EL (cell line): ENCODE data around the gene KCNA2.

Source experiments
- DNase-seq: peaks from one replicate; pipeline ENCODE4 v3.0.0-alpha.2; 2016

KCNA2 gene

GRCh38 chr1:110601332-110601731, 4.8 kb downstream of the KCNA2 start:
- DNase-seq: no peak

DNA sequence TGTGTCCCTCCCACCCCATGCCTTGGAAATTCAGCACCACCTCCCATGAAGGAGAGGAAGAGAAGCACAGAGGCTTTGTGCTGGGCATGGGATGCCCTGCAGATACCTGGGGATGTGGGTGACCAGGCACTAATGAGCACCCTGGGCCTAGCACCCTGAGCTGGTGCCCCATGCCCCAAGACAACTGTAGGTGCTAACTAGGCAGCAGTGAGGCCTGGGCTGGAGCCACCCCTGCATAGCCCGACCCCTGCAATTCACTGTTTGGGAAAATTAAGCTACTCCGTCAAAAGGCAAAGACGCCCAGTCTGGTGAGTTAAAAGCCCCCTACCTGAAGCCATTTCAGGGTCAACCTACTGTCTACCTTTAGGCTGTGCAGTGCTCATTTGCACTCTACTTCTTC, 5.4 kb downstream of the KCNA2 start:
- DNase-seq: no peak

- DNase-seq: no peak
These were observed 8.2 kb downstream of the KCNA2 start for GRCh38 chr1:110597966-110598365.

GRCh38 chr1:110596312-110596711, 9.8 kb downstream of the KCNA2 start:
- no peak for DNase-seq

GRCh38 chr1:110595353-110595710, 10.8 kb downstream of the KCNA2 start:
- DNase-seq: no peak

- DNase-seq: no peak
These were observed 11.5 kb downstream of the KCNA2 start for GRCh38 chr1:110594456-110595352.

GRCh38 chr1:110593902-110594301, 12.3 kb downstream of the KCNA2 start:
- no peak for DNase-seq

DNA sequence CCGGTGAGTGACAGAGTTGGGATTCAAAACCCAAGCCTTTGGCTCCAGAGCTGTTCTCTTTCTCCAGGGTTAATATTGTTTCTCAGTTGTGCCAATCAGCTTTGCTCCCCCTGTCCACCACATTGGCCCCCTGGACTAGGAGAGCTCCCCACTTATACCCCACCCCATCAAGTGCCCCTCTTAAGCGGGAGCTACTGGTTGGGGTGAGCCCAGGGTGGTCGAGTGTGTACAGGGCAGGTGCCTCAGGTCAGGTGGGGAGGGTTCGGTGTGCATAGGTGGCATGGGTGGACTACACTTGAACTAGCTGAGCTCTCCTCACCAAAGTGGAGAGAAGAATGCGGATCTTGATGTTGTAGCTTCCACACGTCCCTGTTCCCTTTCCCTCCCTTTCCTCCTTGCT, 14.2 kb downstream of the KCNA2 start:
- DNase-seq: no peak

DNA sequence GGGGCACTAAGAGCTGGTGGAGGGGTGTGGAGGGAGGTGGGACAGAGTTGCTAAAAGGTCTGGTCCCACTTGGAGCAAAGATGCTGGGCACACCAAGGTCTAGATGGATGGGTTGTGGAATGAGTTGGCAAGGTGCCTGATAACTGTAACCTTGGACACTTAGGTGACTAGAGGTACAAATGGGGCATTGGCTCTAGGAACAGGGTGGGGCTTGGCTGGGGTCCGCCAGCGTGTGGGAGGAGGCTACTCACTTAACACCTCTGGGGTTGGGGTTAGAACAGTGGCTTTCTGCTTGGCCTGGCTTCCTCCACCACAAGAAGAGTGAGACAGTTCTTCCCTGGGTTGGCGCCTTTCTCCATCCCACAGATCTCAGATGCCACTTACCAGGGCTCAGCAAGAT, 17.2 kb downstream of the KCNA2 start:
- DNase-seq: no peak

GRCh38 chr1:110588486-110588885, 17.7 kb downstream of the KCNA2 start:
- DNase-seq: no peak

- no peak for DNase-seq
These were observed 18.3 kb downstream of the KCNA2 start for GRCh38 chr1:110587906-110588305.

DNA sequence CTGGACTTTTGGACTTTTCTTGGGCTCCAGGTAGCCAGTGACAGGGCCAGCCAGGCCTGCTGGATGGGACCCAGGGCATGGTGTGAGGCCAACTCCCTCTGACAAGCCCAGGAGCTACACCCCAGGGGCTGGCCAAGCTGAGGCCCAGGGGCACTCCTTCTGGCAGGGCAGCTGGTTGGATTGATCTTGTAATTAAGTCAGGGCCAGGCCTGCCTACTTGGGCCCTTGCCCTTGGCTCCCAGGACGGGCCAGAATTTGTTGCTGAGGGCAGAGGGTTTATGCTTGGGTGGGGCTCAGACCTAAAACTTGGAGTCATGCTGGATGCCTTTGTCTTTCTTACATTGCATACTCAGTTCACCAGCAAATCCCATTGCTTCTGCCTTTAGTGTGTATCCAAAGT, 20.7 kb downstream of the KCNA2 start:
- DNase-seq: no peak

DNA sequence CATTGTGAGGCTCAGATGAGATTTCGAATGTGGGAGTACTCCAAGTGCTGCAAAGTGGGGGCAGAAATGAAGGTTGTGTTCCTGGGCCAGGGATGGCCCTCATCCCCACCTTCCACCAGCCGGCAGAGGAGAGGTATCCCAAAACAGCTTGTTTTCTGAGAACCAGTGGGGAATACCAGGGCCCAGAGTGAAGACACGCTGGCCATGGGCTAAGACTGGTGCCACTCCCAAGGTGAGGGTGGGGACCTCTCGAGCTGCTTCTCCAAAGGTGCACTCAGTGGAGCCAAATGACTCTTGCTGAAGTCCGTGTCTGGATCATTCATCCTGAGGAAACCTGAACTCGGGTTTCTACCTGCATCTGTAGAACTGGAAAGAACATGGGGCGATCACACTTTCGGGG, 22.1 kb downstream of the KCNA2 start:
- DNase-seq: no peak

DNA sequence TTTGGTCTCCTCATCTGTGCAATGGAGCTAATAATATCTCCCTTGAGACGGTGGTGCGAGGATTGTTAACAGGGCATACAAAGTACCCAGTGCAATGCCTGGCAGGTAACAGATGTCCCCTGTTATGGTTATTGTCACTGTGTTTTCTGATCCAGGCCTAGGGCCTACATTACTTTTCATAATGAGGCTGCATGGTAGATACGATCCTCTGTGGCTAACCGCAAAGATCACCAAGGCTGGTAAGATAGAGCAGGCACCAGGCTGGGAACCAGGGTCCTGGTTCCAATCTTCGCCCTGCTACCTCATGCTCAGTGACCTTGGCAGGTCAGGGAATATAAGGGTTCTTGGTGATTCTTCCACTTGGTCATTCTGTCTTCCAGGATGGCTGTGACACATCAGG, 22.7 kb downstream of the KCNA2 start:
- no peak for DNase-seq

- DNase-seq: no peak
These were observed 23.8 kb downstream of the KCNA2 start for GRCh38 chr1:110582378-110582777.

GRCh38 chr1:110581682-110582145, 24.4 kb downstream of the KCNA2 start:
- no peak for DNase-seq

- no peak for DNase-seq
These were observed 25.9 kb downstream of the KCNA2 start for GRCh38 chr1:110580244-110580643.

DNA sequence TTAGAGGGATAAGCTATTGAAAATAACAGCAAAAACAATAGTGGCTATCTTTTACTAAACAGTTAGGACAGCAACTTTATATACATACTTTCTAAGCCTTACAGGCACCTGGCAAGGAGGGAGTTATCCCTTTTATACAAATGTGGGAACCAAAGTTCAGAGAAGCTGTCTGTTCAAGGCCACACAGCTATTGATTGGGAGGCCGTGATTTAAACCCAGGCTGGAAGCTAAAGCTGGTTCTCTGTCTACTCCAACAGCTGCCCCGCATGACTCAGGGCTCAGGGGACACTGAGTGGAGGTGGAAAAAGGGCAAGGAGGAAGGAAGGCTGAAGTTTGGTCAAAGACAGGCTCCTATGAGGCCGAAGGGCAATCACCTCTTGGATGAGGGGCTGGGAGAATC, 26.7 kb downstream of the KCNA2 start:
- no peak for DNase-seq

DNA sequence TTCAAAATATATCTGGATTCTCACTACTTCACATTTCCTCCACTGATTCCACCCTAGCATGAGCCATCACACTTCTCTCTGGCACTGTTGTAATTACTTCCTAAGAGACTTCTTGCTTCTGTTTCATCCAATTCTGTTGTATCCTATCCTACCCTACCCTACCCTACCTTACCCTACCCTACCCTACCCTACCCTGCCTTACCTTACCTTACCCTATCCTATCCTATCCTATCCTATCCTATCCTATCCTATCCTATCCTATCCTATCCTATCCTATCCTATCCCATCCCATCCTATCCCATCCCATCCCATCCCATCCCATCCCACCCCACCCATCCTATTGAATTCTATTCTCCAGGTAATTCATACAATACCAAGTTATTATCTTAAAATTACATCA, 29.7 kb downstream of the KCNA2 start:
- no peak for DNase-seq

DNA sequence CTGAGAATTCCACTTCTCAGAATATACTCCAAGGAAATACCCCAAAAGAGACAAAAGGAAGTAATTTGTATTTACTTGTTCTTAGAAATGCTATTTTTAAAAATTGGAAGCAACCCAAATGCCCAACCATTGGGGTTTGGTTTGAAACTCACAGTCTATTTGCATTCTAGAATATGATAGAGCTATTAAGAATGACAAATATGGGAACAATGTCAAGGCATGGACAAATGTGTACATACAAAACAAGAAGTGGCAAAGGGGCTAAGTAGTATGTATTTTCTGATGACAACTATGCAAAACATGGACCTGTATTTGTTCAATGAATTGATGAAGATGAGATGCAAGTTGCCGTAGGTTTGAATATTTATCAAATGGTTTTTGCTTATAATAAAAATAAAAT, 32.8 kb downstream of the KCNA2 start:
- DNase-seq: no peak

- DNase-seq: no peak
These were observed 33.4 kb downstream of the KCNA2 start for GRCh38 chr1:110572751-110573150.

DNA sequence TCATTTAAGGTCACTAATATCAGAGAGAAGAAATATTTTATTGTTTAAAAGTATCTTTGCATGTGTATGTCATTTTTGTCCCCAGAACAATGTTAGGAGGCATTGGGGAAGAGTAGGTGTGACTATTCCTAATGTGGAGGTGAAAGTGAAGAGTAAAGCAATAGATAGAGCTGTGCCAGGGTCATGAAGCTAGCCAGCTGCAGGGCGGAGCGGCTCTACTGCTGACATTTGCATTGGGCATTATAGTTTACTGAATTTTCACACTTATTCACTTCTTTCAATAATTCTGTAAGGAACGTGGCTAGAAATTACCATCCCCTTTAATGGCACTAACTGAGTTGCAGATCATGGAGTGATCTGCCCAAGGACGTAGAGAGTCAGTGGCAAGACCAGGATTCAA, 35.3 kb downstream of the KCNA2 start:
- DNase-seq: no peak

- no peak for DNase-seq
These were observed 35.9 kb downstream of the KCNA2 start for GRCh38 chr1:110570307-110570706.

DNA sequence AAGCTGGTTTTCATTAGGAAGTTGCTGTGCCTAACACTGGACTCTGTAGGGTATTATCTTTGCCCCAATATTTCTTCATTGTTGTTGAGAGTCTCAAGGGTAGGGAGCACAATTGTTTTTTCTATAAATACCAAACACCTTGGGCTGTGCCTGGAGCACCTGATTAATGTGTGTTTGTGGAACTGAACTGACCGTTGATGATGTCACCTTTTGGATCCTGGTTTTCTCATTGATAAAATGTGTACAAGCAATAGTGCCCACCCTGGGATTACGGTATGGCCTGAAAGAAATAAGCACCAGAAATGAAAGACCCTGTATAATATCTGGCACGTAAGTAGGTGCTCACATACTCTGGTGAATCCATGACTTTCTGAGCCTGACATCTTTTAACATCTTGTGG, 39.3 kb downstream of the KCNA2 start:
- no peak for DNase-seq

DNA sequence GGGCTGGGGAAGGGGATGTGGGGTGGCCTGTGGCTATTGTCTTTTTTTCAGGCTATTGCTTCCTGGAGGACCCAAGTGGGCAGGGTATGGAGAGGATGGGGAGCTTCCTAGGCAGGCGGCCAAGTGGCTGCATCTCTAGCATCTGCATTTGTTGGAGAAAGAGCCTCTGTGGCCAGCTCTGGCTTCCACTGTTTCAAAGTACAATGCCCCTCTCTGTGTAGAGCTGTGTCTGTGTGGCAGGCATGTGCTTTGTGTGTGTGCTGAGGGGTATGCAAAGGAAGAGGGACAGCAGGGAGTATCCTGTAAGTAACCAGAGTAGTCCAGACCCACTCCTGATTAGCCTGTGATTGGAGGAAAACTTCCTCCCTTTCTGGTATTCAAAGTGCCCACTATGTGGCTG, 40.6 kb downstream of the KCNA2 start:
- DNase-seq: no peak
